ENCODE data around the gene SNAPC2. TPM values are rescaled to one million over a fixed set of nuclear protein-coding genes. Genes with fewer than 3 reads are reported as not detected.
A peak's percentile ranks its signal among the peaks of the same experiment; 100 is the strongest.

The SNAPC2 gene
- total and polyA plus RNA-seq, 2 of the 13 experiments (the other 11 are each of a cell fraction or from before 2014, with no cell fraction given), result 10.2 to 12.7 TPM

- 0 out of 4 replicates have a peak, but pooled peaks of 1 of the 2 experiments have one; percentile 30 for TF ChIP-seq HMGXB4 (CRISPR knock-in tag; IDR thresholded peaks at IDR 0.05; ENCODE audit: borderline replicate concordance in 1 of 2, low read depth in 1 of 2)
- 0 out of 2 replicates have a peak, but pooled peaks have one; percentile 31 for TF ChIP-seq FOXC1 (CRISPR knock-in tag; IDR thresholded peaks at IDR 0.05; ENCODE audit: borderline replicate concordance)
- TF ChIP-seq ZNF670 (CRISPR knock-in tag; IDR thresholded peaks at IDR 0.05; ENCODE audit: borderline replicate concordance), result no peak
- peak; percentile 41; the same call in 1 of the 2 replicates for TF ChIP-seq POGK (CRISPR knock-in tag; conservative IDR thresholded peaks at IDR 0.05)
- TF ChIP-seq ZNF496 (CRISPR knock-in tag; IDR thresholded peaks at IDR 0.05; ENCODE audit: insufficient replicate concordance), result no peak
- no peak for TF ChIP-seq ZNF800 (CRISPR knock-in tag; IDR thresholded peaks at IDR 0.05)
- no peak for TF ChIP-seq ZBTB46 (CRISPR knock-in tag; IDR thresholded peaks at IDR 0.05; ENCODE audit: borderline replicate concordance)
- 0 out of 2 replicates have a peak, but pooled peaks have one; percentile 18 for TF ChIP-seq ZNF792 (CRISPR knock-in tag; IDR thresholded peaks at IDR 0.05)
- TF ChIP-seq GLMP (CRISPR knock-in tag; IDR thresholded peaks at IDR 0.05; ENCODE audit: borderline replicate concordance), result no peak
- no peak for TF ChIP-seq DR1 (CRISPR knock-in tag; IDR thresholded peaks at IDR 0.05)
- TF ChIP-seq REPIN1 (CRISPR knock-in tag; IDR thresholded peaks at IDR 0.05; ENCODE audit: borderline replicate concordance, low read depth), result peak; percentile 37; the same call in 1 of the 2 replicates
- TF ChIP-seq MTERF4 (CRISPR knock-in tag; IDR thresholded peaks at IDR 0.05), result 0 out of 2 replicates have a peak, but pooled peaks have one; percentile 74
- TF ChIP-seq DRAP1 (CRISPR knock-in tag; IDR thresholded peaks at IDR 0.05), result peak; percentile 63; the same call in 1 of the 2 replicates
- TF ChIP-seq SCMH1 (CRISPR knock-in tag; IDR thresholded peaks at IDR 0.05; ENCODE audit: borderline replicate concordance), result no peak
- 0 out of 2 replicates have a peak, but pooled peaks have one; percentile 32 for TF ChIP-seq RFXAP (CRISPR knock-in tag; IDR thresholded peaks at IDR 0.05; ENCODE audit: borderline replicate concordance)
Measured at GRCh38 chr19:7871437-7872305, 48.5 kb upstream of the SNAPC2 start (continued).
